Neural progenitor cell (in vitro differentiated cells): Measurements from ENCODE around the gene CA12. TPM values are rescaled to one million over a fixed set of nuclear protein-coding genes. Genes with fewer than 3 reads are reported as not detected.

Experiments used
- DNase-seq: peaks from one replicate; pipeline ENCODE4 v3.0.0-alpha.2; 2016; ENCODE audit warnings: low spot score
- H2AFZ ChIP-seq: fragments of 200-600 bp; sonication (generic); replicated peaks from 2 replicates; pipeline ENCODE4 v1.6.1; 2016; ENCODE audit warnings: antibody characterized with exemption
- H3F3A ChIP-seq: fragments of 200-600 bp; sonication (generic); 2 replicates; pipeline ENCODE4 v1.6.1; 2016; ENCODE audit warnings: antibody characterized with exemption, low read depth
- H3K27ac ChIP-seq: fragments of 200-600 bp; sonication (generic); 2 replicates; pipeline ENCODE4 v1.5.1; 2016; ENCODE audit warnings: mild to moderate bottlenecking
- H3K27me3 ChIP-seq: fragments of 200-600 bp; sonication (generic); 2 replicates; pipeline ENCODE4 v1.6.1; 2016; ENCODE audit warnings: mild to moderate bottlenecking, moderate library complexity
- H3K36me3 ChIP-seq: fragments of 200-600 bp; sonication (generic); 2 replicates; pipeline ENCODE4 v1.5.1; 2016
- H3K4me1 ChIP-seq: fragments of 200-600 bp; sonication (generic); 2 replicates; pipeline ENCODE4 v1.6.1; 2016; ENCODE audit warnings: mixed run types
- H3K4me2 ChIP-seq: fragments of 200-600 bp; sonication (generic); 2 replicates; pipeline ENCODE4 v1.6.1; 2016
- H3K4me3 ChIP-seq: fragments of 200-600 bp; sonication (generic); 2 replicates; pipeline ENCODE4 v1.5.1; 2016
- H3K79me2 ChIP-seq: fragments of 200-600 bp; sonication (generic); 2 replicates; pipeline ENCODE4 v1.6.1; 2016; ENCODE audit warnings: low read depth
- H3K9ac ChIP-seq: fragments of 200-600 bp; sonication (generic); 2 replicates; pipeline ENCODE4 v1.6.1; 2016
- H3K9me3 ChIP-seq: fragments of 200-600 bp; sonication (generic); 2 replicates; pipeline ENCODE4 v1.5.1; 2016; ENCODE audit warnings: low read depth
- H4K20me1 ChIP-seq: fragments of 200-600 bp; sonication (generic); 2 replicates; pipeline ENCODE4 v1.6.1; 2016; ENCODE audit warnings: low read depth
- H3K27ac Mint-ChIP-seq: 3 replicates; pipeline ENCODE4 v1.8.0; 2021; ENCODE audit warnings: mixed read lengths
- H3K27me3 Mint-ChIP-seq: 2 replicates; pipeline ENCODE4 v1.8.0; 2022; ENCODE audit warnings: low read depth, mild to moderate bottlenecking, inconsistent platforms, moderate library complexity, mixed read lengths; ENCODE audit not compliant: insufficient read depth
- H3K36me3 Mint-ChIP-seq: 3 replicates; pipeline ENCODE4 v1.8.0; 2021; ENCODE audit warnings: mixed read lengths
- H3K4me1 Mint-ChIP-seq: 3 replicates; pipeline ENCODE4 v1.8.0; 2021; ENCODE audit warnings: mixed read lengths
- H3K4me3 Mint-ChIP-seq: 3 replicates; pipeline ENCODE4 v1.8.0; 2021; ENCODE audit warnings: mild to moderate bottlenecking, moderate library complexity, mixed read lengths
- H3K9me3 Mint-ChIP-seq: 3 replicates; pipeline ENCODE4 v1.8.0; 2020; ENCODE audit warnings: mixed read lengths
- EZH2 ChIP-seq: fragments of 200-600 bp; sonication (generic); IDR thresholded peaks from 2 replicates; pipeline ENCODE4 v1.6.1; 2017; ENCODE audit warnings: antibody characterized with exemption, mild to moderate bottlenecking, moderate library complexity
- EZH2phosphoT487 ChIP-seq: fragments of 200-600 bp; sonication (generic); IDR thresholded peaks from 2 replicates; pipeline ENCODE4 v1.6.1; 2017; ENCODE audit warnings: antibody characterized with exemption
- total RNA-seq: library from RNA; depleted of rRNA; stranded (reverse); fragments of >200 nt; gene quantifications from 2 replicates; pipeline ENCODE4 v1.2.3, GENCODE V29; 2015; ENCODE audit warnings: low replicate concordance
- TF ChIP-seq, protein P1 (sequence below): fragments of 200-600 bp; sonication (generic); IDR thresholded peaks from 2 replicates; pipeline ENCODE4 v1.5.1; 2017; ENCODE audit warnings: antibody characterized with exemption, mild to moderate bottlenecking

The CA12 gene
- total RNA-seq, 1 donor from 2014 or later: 0.45 TPM

DNA sequence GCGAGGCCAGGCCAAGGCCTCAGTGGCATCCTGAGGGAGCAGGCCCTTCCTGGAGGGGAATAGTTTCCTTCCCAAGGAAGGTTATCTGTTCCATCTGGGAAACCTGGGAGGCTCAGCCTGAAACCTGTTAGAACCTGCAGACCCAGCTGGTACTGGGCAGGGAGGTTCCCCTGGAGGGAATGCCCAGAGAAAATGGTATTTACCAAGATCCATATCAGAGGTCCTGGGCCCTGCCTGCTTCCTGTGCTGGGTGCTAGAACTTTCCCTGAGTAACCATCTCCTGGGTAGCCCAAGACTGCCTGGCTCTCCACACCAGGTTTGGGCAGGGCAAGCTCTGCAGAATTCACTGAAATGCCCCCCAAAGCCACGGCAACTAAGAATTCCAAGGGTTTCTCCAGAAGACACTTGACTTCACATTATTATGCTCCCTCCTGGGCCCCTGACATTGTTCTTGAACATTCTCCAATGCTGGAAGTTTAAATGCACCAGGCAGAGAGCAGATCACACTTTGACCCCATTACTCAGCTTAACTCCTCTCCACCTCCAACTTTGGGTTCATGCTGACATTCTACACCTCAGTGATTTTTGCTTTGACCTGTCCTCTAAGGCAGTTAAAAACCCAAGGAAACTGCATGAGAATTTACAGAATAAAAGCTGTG is 2.0 kb downstream of the CA12 start:
- Mint-ChIP-seq H3K9me3 (no peaks in the 10 kb centered on the region), H3K36me3 (no peaks in the 10 kb centered on the region), H3K4me1 (peaks cover 47% of the 10 kb centered on the region), H3K27ac (no peak overlapping the region), H3K27me3 (peaks cover 32% of the 10 kb centered on the region), H3K4me3 (peak overlapping the region; percentile 33)
- TF ChIP-seq EZH2phosphoT487 (no peak), EZH2 (no peak)
- TF ChIP-seq, protein P1, sequence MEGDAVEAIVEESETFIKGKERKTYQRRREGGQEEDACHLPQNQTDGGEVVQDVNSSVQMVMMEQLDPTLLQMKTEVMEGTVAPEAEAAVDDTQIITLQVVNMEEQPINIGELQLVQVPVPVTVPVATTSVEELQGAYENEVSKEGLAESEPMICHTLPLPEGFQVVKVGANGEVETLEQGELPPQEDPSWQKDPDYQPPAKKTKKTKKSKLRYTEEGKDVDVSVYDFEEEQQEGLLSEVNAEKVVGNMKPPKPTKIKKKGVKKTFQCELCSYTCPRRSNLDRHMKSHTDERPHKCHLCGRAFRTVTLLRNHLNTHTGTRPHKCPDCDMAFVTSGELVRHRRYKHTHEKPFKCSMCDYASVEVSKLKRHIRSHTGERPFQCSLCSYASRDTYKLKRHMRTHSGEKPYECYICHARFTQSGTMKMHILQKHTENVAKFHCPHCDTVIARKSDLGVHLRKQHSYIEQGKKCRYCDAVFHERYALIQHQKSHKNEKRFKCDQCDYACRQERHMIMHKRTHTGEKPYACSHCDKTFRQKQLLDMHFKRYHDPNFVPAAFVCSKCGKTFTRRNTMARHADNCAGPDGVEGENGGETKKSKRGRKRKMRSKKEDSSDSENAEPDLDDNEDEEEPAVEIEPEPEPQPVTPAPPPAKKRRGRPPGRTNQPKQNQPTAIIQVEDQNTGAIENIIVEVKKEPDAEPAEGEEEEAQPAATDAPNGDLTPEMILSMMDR: no peak
- no peak for DNase-seq
- Histone ChIP-seq H3K36me3 (no peaks in the 10 kb centered on the region), H3K4me2 (no peak overlapping the region), H3K4me3 (no peak overlapping the region), H3K27me3 (peaks cover 54% of the 10 kb centered on the region), H2AFZ (peak overlapping the region; percentile 61), H3K79me2 (no peaks in the 10 kb centered on the region), H3F3A (no peaks in the 10 kb centered on the region), H3K9me3 (no peaks in the 10 kb centered on the region), H3K4me1 (peaks cover 17% of the 10 kb centered on the region), H4K20me1 (no peaks in the 10 kb centered on the region), H3K27ac (no peak overlapping the region), H3K9ac (no peak overlapping the region)

DNA sequence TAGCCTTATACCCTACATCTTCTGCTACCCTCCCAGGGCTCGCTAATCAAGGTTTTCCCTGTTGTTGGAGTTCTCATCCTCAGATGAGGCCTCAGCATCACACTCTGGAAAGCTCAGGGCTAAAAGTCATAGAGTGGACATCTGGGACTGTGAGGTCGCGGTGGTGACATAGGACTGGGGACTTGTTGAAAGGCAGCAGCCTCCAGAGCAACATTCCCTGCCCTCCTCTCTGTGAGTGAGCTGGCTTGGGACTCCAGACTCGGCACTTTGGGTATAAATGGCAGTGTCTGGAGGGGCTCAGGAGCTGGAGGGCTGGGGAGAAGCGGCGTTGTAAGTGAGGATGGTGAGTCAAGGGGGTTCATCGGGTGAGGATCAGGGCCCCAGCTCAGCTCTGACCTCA is 2.7 kb downstream of the CA12 start:
- DNase-seq: no peak
- peaks cover 52% of the 10 kb centered on the region for H3K4me1 Mint-ChIP-seq
- no peaks in the 10 kb centered on the region for H3K36me3 Mint-ChIP-seq
- H3K27me3 ChIP-seq: peaks cover 47% of the 10 kb centered on the region
- H3K9ac ChIP-seq: no peak overlapping the region
- no peaks in the 10 kb centered on the region for H3K9me3 ChIP-seq
- no peak overlapping the region for H2AFZ ChIP-seq
- no peak overlapping the region for H3K4me2 ChIP-seq
- peaks cover 34% of the 10 kb centered on the region for H3K27me3 Mint-ChIP-seq
- TF ChIP-seq EZH2 (no peak), EZH2phosphoT487 (no peak)
- TF ChIP-seq, protein P1: no peak
- no peaks in the 10 kb centered on the region for H4K20me1 ChIP-seq
- no peak overlapping the region for H3K4me3 ChIP-seq
- H3K79me2 ChIP-seq: no peaks in the 10 kb centered on the region
- no peak overlapping the region for H3K27ac ChIP-seq
- H3K27ac Mint-ChIP-seq: peak overlapping the region; percentile 31
- no peaks in the 10 kb centered on the region for H3F3A ChIP-seq
- H3K36me3 ChIP-seq: no peaks in the 10 kb centered on the region
- peaks cover 17% of the 10 kb centered on the region for H3K4me1 ChIP-seq
- H3K9me3 Mint-ChIP-seq: no peaks in the 10 kb centered on the region
- no peak overlapping the region for H3K4me3 Mint-ChIP-seq

DNA sequence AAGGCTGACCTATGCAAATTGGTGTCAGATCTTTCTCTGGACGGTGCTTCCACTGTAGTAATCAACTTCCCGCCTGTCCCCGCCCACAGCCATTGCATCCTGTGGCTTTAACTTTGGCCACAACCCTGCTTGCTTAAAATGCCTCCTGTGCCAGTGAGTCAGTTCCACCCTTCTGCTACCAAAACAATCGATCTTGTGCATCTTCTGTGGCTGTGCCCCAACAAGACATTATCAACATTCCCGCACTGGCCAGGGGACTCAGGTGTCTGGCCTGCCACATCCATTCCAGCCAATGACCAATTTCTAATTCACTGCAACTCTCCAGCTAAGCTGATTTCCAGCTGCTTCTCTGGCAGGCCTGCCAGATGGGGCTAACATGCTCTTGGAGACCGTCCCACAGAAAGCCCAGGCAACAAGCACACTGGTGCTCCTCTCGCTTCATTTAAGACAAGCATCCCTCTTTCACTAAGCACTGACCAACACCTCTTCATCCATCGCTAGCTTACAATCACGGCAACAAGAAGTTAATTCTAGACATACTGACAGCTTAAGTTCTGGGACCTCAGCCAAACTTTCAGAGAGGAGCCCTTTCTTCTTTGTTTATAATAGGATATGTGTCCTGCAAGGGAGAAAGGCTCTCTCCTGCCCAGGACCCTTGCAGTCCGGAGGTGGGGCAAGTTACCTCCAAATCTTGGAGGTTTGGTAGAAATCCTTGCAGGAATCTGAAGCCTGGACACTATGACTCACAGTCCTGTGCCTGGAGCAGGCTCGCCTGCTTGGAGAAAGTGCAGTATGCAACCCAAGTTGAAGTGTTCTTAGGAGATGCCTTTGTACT is 6.7 kb downstream of the CA12 start:
- no peaks in the 10 kb centered on the region for H3K9me3 Mint-ChIP-seq
- TF ChIP-seq EZH2 (no peak), EZH2phosphoT487 (no peak)
- TF ChIP-seq, protein P1: no peak
- Histone ChIP-seq H3F3A (no peaks in the 10 kb centered on the region), H4K20me1 (no peaks in the 10 kb centered on the region), H3K9me3 (no peaks in the 10 kb centered on the region), H3K27me3 (peaks cover 7% of the 10 kb centered on the region), H3K27ac (no peak overlapping the region), H3K4me1 (peaks cover 1% of the 10 kb centered on the region), H2AFZ (no peak overlapping the region), H3K79me2 (no peaks in the 10 kb centered on the region), H3K4me3 (no peak overlapping the region), H3K36me3 (no peaks in the 10 kb centered on the region), H3K9ac (no peak overlapping the region), H3K4me2 (no peak overlapping the region)
- peaks cover 14% of the 10 kb centered on the region for H3K27me3 Mint-ChIP-seq
- H3K36me3 Mint-ChIP-seq: no peaks in the 10 kb centered on the region
- no peak overlapping the region for H3K27ac Mint-ChIP-seq
- H3K4me3 Mint-ChIP-seq: peak overlapping the region; percentile 40
- peaks cover 45% of the 10 kb centered on the region for H3K4me1 Mint-ChIP-seq
- no peak for DNase-seq
